Bronchial epithelial cell (primary cell): Measurements from ENCODE around the gene SHC3. TPM values are rescaled to one million over a fixed set of nuclear protein-coding genes. Genes with fewer than 3 reads are reported as not detected.

ENCODE experiments used
- DNase-seq: peaks from one replicate; pipeline ENCODE4 v3.0.0-alpha.2; 2010; ENCODE audit warnings: low read depth
- FAIRE-seq: peaks from 2 replicates; lab custom pipeline; 2011; peaks lifted over from hg19 to GRCh38; lab: Jason Lieb, UNC
- H3K27me3 ChIP-seq: 2 replicates; pipeline ENCODE4 v1.5.1; 2011; ENCODE audit warnings: low read length; ENCODE audit not compliant: control insufficient read depth, insufficient read depth
- H3K36me3 ChIP-seq: 2 replicates; pipeline ENCODE4 v1.5.1; 2011; ENCODE audit warnings: low read length; ENCODE audit not compliant: control insufficient read depth, insufficient read depth
- H3K4me3 ChIP-seq: 2 replicates; pipeline ENCODE4 v1.5.1; 2011; ENCODE audit warnings: mild to moderate bottlenecking, low read depth, low read length, control low read depth
- CTCF ChIP-seq: IDR thresholded peaks from 2 replicates; pipeline ENCODE4 v1.5.1; 2011; ENCODE audit warnings: mild to moderate bottlenecking, moderate library complexity, low read length, control low read depth, inconsistent platforms; ENCODE audit not compliant: insufficient read depth, severe bottlenecking
- total RNA-seq: library from RNA; depleted of rRNA; stranded (reverse); fragments of >200 nt; gene quantifications from 2 replicates; pipeline ENCODE4 v1.2.1, GENCODE V29; 2014

Gene SHC3
- total RNA-seq, 1 donor from 2014 or later = 0.26 TPM

- DNase-seq (no peak), FAIRE-seq (no peak)
- Histone ChIP-seq H3K4me3 (no peak overlapping the region), H3K27me3 (no peaks in the 10 kb centered on the region), H3K36me3 (no peaks in the 10 kb centered on the region)
- no peak for TF ChIP-seq CTCF
Measured at GRCh38 chr9:89223396-89223977, 44.9 kb upstream of the SHC3 start.

GRCh38 chr9:89219637-89220036 is 41.0 kb upstream of the SHC3 start:
- Histone ChIP-seq H3K27me3 (no peaks in the 10 kb centered on the region), H3K4me3 (no peak overlapping the region), H3K36me3 (no peaks in the 10 kb centered on the region)
- TF ChIP-seq CTCF = no peak
- no peak for DNase-seq
- FAIRE-seq = peak; percentile 55

- no peak for FAIRE-seq
- DNase-seq = no peak
- Histone ChIP-seq H3K36me3 (no peaks in the 10 kb centered on the region), H3K4me3 (no peak overlapping the region), H3K27me3 (no peaks in the 10 kb centered on the region)
- TF ChIP-seq CTCF = no peak
Measured at GRCh38 chr9:89218040-89218928, 39.7 kb upstream of the SHC3 start.

- no peak overlapping the region for H3K4me3 ChIP-seq
- no peak for FAIRE-seq
- TF ChIP-seq CTCF = no peak
- H3K27me3 ChIP-seq = peaks cover 2% of the 10 kb centered on the region
- DNase-seq = no peak
- no peaks in the 10 kb centered on the region for H3K36me3 ChIP-seq
Measured at GRCh38 chr9:89215342-89215741, 36.7 kb upstream of the SHC3 start.

GRCh38 chr9:89213396-89213880 is 34.8 kb upstream of the SHC3 start:
- no peak overlapping the region for H3K4me3 ChIP-seq
- H3K27me3 ChIP-seq = peaks cover 2% of the 10 kb centered on the region
- no peaks in the 10 kb centered on the region for H3K36me3 ChIP-seq
- FAIRE-seq (no peak), DNase-seq (no peak)
- no peak for TF ChIP-seq CTCF
